Neural cell (in vitro differentiated cells): Measurements from ENCODE around the gene NARS2. TPM values are rescaled to one million over a fixed set of nuclear protein-coding genes. Genes with fewer than 3 reads are reported as not detected.
"Not testable (repeated sequence)": the region's sequence is repeated elsewhere in the genome, so short reads cannot be mapped to it uniquely, and the experiment has no call there.

Experiments used
- H2AFZ ChIP-seq: fragments of 200-600, 300-800 bp; sonication (generic), shearing (Covaris generic); 2 replicates; pipeline ENCODE4 v1.6.0; 2014; ENCODE audit warnings: low read depth, mild to moderate bottlenecking, antibody characterized with exemption, low read length, moderate library complexity
- H3F3A ChIP-seq: fragments of 200-600 bp; shearing (Covaris generic); 2 replicates; pipeline ENCODE4 v1.6.1; 2016; ENCODE audit warnings: mild to moderate bottlenecking, moderate library complexity, mixed read lengths, antibody characterized with exemption, low read length; ENCODE audit not compliant: insufficient read depth, poor library complexity, severe bottlenecking
- H3K27ac ChIP-seq: fragments of 200-600, 300-800 bp; sonication (generic), shearing (Covaris generic); 2 replicates; pipeline ENCODE4 v1.5.1; 2014; ENCODE audit warnings: mild to moderate bottlenecking, low read length, moderate library complexity
- H3K27me3 ChIP-seq: fragments of 300-800, 200-600 bp; sonication (generic), shearing (Covaris generic); 2 replicates; pipeline ENCODE4 v1.6.0; 2014; ENCODE audit warnings: mild to moderate bottlenecking, low read depth, low read length, moderate library complexity; ENCODE audit not compliant: insufficient read depth
- H3K36me3 ChIP-seq: fragments of 300-800, 200-600 bp; sonication (generic), shearing (Covaris generic); 2 replicates; pipeline ENCODE4 v1.5.1; 2014; ENCODE audit warnings: mild to moderate bottlenecking, antibody characterized with exemption, low read length, moderate library complexity; ENCODE audit not compliant: insufficient read depth
- H3K4me2 ChIP-seq: fragments of 300-800, 200-600 bp; sonication (generic), shearing (Covaris generic); 2 replicates; pipeline ENCODE4 v1.6.0; 2014; ENCODE audit warnings: mild to moderate bottlenecking, low read length
- H3K4me3 ChIP-seq: fragments of 300-800, 200-600 bp; sonication (generic), shearing (Covaris generic); 2 replicates; pipeline ENCODE4 v1.5.1; 2014; ENCODE audit warnings: mild to moderate bottlenecking, low read length, moderate library complexity
- H3K79me2 ChIP-seq: fragments of 200-600 bp; shearing (Covaris generic); replicated peaks from 2 replicates; pipeline ENCODE4 v1.6.0; 2014; ENCODE audit warnings: mild to moderate bottlenecking, low read length, moderate library complexity; ENCODE audit not compliant: insufficient read depth
- H3K9ac ChIP-seq: fragments of 300-800, 200-600 bp; sonication (generic), shearing (Covaris generic); 2 replicates; pipeline ENCODE4 v1.6.1; 2016; ENCODE audit warnings: mild to moderate bottlenecking, low read length, mixed read lengths
- H3K9me2 ChIP-seq: fragments of 200-600 bp; shearing (Covaris generic); 2 replicates; pipeline ENCODE4 v1.6.1; 2016; ENCODE audit warnings: mild to moderate bottlenecking, low read length, mixed read lengths; ENCODE audit not compliant: insufficient read depth
- H3K9me3 ChIP-seq: fragments of 200-600, 300-800 bp; sonication (generic), shearing (Covaris generic); 2 replicates; pipeline ENCODE4 v1.6.1; 2016; ENCODE audit warnings: mild to moderate bottlenecking, mixed run types, low read length, moderate library complexity, mixed read lengths
- H4K20me1 ChIP-seq: fragments of 200-600 bp; shearing (Covaris generic); 2 replicates; pipeline ENCODE4 v1.6.1; 2016; ENCODE audit warnings: mild to moderate bottlenecking, mixed run types; ENCODE audit not compliant: insufficient read depth
- EP300 ChIP-seq: fragments of 450-650 bp; conservative IDR thresholded peaks from 2 replicates; pipeline ENCODE4 v1.6.1; 2014; ENCODE audit warnings: antibody characterized with exemption, mild to moderate bottlenecking, moderate library complexity; ENCODE audit not compliant: poor library complexity, severe bottlenecking
- EZH2 ChIP-seq: fragments of 200-600, 300-800 bp; shearing (Covaris generic), sonication (generic); IDR thresholded peaks from 2 replicates; pipeline ENCODE4 v1.6.1; 2014; ENCODE audit warnings: antibody characterized with exemption, low read length, borderline replicate concordance, mild to moderate bottlenecking; ENCODE audit not compliant: insufficient read depth, poor library complexity, severe bottlenecking
- MXI1 ChIP-seq: fragments of 450-650 bp; conservative IDR thresholded peaks from 2 replicates; pipeline ENCODE4 v1.6.1; 2014; ENCODE audit warnings: antibody characterized with exemption, mild to moderate bottlenecking; ENCODE audit not compliant: poor library complexity, severe bottlenecking
- POLR2AphosphoS5 ChIP-seq: IDR thresholded peaks from 2 replicates; pipeline ENCODE4 v1.6.1; 2012
- RAD21 ChIP-seq: fragments of 450-650 bp; conservative IDR thresholded peaks from 2 replicates; pipeline ENCODE4 v1.6.1; 2014; ENCODE audit warnings: antibody characterized with exemption, mild to moderate bottlenecking, moderate library complexity
- SMC3 ChIP-seq: fragments of 450-650 bp; conservative IDR thresholded peaks from 2 replicates; pipeline ENCODE4 v1.6.1; 2014; ENCODE audit warnings: antibody characterized with exemption, mild to moderate bottlenecking, moderate library complexity; ENCODE audit not compliant: poor library complexity
- TAF1 ChIP-seq: IDR thresholded peaks from 2 replicates; pipeline ENCODE4 v1.6.1; 2012; ENCODE audit warnings: low read depth
- polyA plus RNA-seq: library from polyadenylated mRNA; depleted of rRNA; stranded (reverse); fragments of >200 nt; gene quantifications from 2 replicates; pipeline ENCODE4 v1.2.3, GENCODE V29; 2014
- TF ChIP-seq, protein P1 (sequence below): IDR thresholded peaks from 2 replicates; pipeline ENCODE4 v1.6.1; 2012; ENCODE audit warnings: borderline replicate concordance
- TF ChIP-seq, protein P2 (sequence below): fragments of 450-650 bp; IDR thresholded peaks from 2 replicates; pipeline ENCODE4 v1.5.1; 2014; ENCODE audit warnings: antibody characterized with exemption, mild to moderate bottlenecking, moderate library complexity; ENCODE audit not compliant: poor library complexity, severe bottlenecking

Gene NARS2
- polyA plus RNA-seq, 1 donor from 2014 or later: 39.6 TPM

GRCh38 chr11:78605296-78605695 is 30.6 kb upstream of the NARS2 start:
- H2AFZ ChIP-seq: no peak overlapping the region
- H4K20me1 ChIP-seq: no peaks in the 10 kb centered on the region
- H3K9me2 ChIP-seq: no peaks in the 10 kb centered on the region
- no peaks in the 10 kb centered on the region for H3K9me3 ChIP-seq
- no peaks in the 10 kb centered on the region for H3F3A ChIP-seq
- H3K27me3 ChIP-seq: no peaks in the 10 kb centered on the region
- H3K36me3 ChIP-seq: no peaks in the 10 kb centered on the region
- H3K9ac ChIP-seq: no peak overlapping the region
- no peak for TF ChIP-seq RAD21
- no peak for TF ChIP-seq POLR2AphosphoS5
- TF ChIP-seq SMC3: no peak
- TF ChIP-seq TAF1: no peak
- TF ChIP-seq, protein P1, sequence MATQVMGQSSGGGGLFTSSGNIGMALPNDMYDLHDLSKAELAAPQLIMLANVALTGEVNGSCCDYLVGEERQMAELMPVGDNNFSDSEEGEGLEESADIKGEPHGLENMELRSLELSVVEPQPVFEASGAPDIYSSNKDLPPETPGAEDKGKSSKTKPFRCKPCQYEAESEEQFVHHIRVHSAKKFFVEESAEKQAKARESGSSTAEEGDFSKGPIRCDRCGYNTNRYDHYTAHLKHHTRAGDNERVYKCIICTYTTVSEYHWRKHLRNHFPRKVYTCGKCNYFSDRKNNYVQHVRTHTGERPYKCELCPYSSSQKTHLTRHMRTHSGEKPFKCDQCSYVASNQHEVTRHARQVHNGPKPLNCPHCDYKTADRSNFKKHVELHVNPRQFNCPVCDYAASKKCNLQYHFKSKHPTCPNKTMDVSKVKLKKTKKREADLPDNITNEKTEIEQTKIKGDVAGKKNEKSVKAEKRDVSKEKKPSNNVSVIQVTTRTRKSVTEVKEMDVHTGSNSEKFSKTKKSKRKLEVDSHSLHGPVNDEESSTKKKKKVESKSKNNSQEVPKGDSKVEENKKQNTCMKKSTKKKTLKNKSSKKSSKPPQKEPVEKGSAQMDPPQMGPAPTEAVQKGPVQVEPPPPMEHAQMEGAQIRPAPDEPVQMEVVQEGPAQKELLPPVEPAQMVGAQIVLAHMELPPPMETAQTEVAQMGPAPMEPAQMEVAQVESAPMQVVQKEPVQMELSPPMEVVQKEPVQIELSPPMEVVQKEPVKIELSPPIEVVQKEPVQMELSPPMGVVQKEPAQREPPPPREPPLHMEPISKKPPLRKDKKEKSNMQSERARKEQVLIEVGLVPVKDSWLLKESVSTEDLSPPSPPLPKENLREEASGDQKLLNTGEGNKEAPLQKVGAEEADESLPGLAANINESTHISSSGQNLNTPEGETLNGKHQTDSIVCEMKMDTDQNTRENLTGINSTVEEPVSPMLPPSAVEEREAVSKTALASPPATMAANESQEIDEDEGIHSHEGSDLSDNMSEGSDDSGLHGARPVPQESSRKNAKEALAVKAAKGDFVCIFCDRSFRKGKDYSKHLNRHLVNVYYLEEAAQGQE: no peak
- no peak for TF ChIP-seq EZH2
- TF ChIP-seq EP300: no peak
- TF ChIP-seq, protein P2, sequence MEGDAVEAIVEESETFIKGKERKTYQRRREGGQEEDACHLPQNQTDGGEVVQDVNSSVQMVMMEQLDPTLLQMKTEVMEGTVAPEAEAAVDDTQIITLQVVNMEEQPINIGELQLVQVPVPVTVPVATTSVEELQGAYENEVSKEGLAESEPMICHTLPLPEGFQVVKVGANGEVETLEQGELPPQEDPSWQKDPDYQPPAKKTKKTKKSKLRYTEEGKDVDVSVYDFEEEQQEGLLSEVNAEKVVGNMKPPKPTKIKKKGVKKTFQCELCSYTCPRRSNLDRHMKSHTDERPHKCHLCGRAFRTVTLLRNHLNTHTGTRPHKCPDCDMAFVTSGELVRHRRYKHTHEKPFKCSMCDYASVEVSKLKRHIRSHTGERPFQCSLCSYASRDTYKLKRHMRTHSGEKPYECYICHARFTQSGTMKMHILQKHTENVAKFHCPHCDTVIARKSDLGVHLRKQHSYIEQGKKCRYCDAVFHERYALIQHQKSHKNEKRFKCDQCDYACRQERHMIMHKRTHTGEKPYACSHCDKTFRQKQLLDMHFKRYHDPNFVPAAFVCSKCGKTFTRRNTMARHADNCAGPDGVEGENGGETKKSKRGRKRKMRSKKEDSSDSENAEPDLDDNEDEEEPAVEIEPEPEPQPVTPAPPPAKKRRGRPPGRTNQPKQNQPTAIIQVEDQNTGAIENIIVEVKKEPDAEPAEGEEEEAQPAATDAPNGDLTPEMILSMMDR: no peak
- TF ChIP-seq MXI1: no peak
- no peaks in the 10 kb centered on the region for H3K79me2 ChIP-seq
- no peak overlapping the region for H3K4me2 ChIP-seq
- H3K27ac ChIP-seq: no peak overlapping the region
- H3K4me3 ChIP-seq: no peak overlapping the region

- no peak for TF ChIP-seq MXI1
- no peak for TF ChIP-seq EZH2
- no peak for TF ChIP-seq RAD21
- no peak for TF ChIP-seq TAF1
- TF ChIP-seq, protein P1: no peak
- TF ChIP-seq, protein P2: no peak
- TF ChIP-seq SMC3: no peak
- TF ChIP-seq POLR2AphosphoS5: no peak
- no peak for TF ChIP-seq EP300
- Histone ChIP-seq H3K4me2 (no peak overlapping the region), H3K4me3 (no peak overlapping the region), H3K9ac (no peak overlapping the region), H3K9me2 (no peaks in the 10 kb centered on the region), H3K36me3 (no peaks in the 10 kb centered on the region), H2AFZ (no peak overlapping the region), H3K9me3 (no peaks in the 10 kb centered on the region), H3F3A (no peaks in the 10 kb centered on the region), H3K79me2 (no peaks in the 10 kb centered on the region), H3K27me3 (no peaks in the 10 kb centered on the region), H3K27ac (no peak overlapping the region), H4K20me1 (no peaks in the 10 kb centered on the region)
Measured at GRCh38 chr11:78603792-78604191, 29.1 kb upstream of the NARS2 start.

- not testable (repeated sequence) for H3F3A ChIP-seq, H3K27me3 ChIP-seq, H4K20me1 ChIP-seq, H3K79me2 ChIP-seq, H3K9me2 ChIP-seq, H3K27ac ChIP-seq, H3K36me3 ChIP-seq, H3K9ac ChIP-seq, H3K4me2 ChIP-seq, H3K9me3 ChIP-seq, H2AFZ ChIP-seq, H3K4me3 ChIP-seq
Measured at GRCh38 chr11:78602771-78603170, 28.1 kb upstream of the NARS2 start.
